Activated CD4-positive, alpha-beta memory T cell treated with anti-CD3 and anti-CD28 coated beads, Interleukin-2, amount 10 ng/mL, durations not matched to agents 7 days and 5 days (primary cell): ENCODE results near the gene MTA2. TPM values are rescaled to one million over a fixed set of nuclear protein-coding genes. Genes with fewer than 3 reads are reported as not detected.
"Not testable (repeated sequence)": the region's sequence is repeated elsewhere in the genome, so short reads cannot be mapped to it uniquely, and the experiment has no call there.

ENCODE experiments used
- CTCF ChIA-PET: fragments of 350-600 bp; sonication (Branson Sonifier 250); formaldehyde crosslinking; loops from one replicate; lab custom pipeline; 2021; ENCODE audit warnings: antibody characterized with exemption, inconsistent platforms; lab: Charles Lee
- POLR2A ChIA-PET: fragments of 350-600 bp; sonication (Branson Sonifier 250); formaldehyde crosslinking; loops from one replicate; lab custom pipeline; 2021; ENCODE audit warnings: antibody characterized with exemption; lab: Charles Lee
- DNase-seq: peaks from one replicate; pipeline ENCODE4 v3.0.0-alpha.2; 2020
- H3K27ac Mint-ChIP-seq: one replicate; pipeline ENCODE4 v1.8.0; 2021; ENCODE audit warnings: mild to moderate bottlenecking, mixed read lengths
- H3K27me3 Mint-ChIP-seq: one replicate; pipeline ENCODE4 v1.8.0; 2021; ENCODE audit warnings: mixed read lengths
- H3K36me3 Mint-ChIP-seq: one replicate; pipeline ENCODE4 v1.8.0; 2021; ENCODE audit warnings: low read depth, mixed read lengths
- H3K4me1 Mint-ChIP-seq: one replicate; pipeline ENCODE4 v1.8.0; 2021; ENCODE audit warnings: mixed read lengths
- H3K4me3 Mint-ChIP-seq: one replicate; pipeline ENCODE4 v1.8.0; 2021; ENCODE audit warnings: mild to moderate bottlenecking, mixed read lengths
- H3K9me3 Mint-ChIP-seq: one replicate; pipeline ENCODE4 v1.8.0; 2021; ENCODE audit warnings: mixed read lengths
- total RNA-seq, 2 experiments: library from RNA; stranded (reverse); gene quantifications; one replicate each; pipeline ENCODE4 v1.2.3, GENCODE V29; 2021

The MTA2 gene
- total RNA-seq, 2 experiments from 2014 or later: 226 TPM

GRCh38 chr11:62632492-62632891 lies 30.8 kb upstream of the MTA2 start:
- H3K27me3 Mint-ChIP-seq: no peaks in the 10 kb centered on the region
- peaks cover 21% of the 10 kb centered on the region for H3K4me1 Mint-ChIP-seq
- H3K9me3 Mint-ChIP-seq: no peaks in the 10 kb centered on the region
- POLR2A ChIA-PET: interaction anchor here (1.2 to 4.2 kb wide), 5 partner anchors 9 to 41 kb away, joined by 3 to 15 read pairs (median 4); partner anchors contain the start of genes B3GAT3, C11orf98, CSKMT and INTS5
- H3K36me3 Mint-ChIP-seq: peaks cover 78% of the 10 kb centered on the region
- H3K4me3 Mint-ChIP-seq: no peak overlapping the region
- no peak overlapping the region for H3K27ac Mint-ChIP-seq
- CTCF ChIA-PET: no interaction called here
- DNase-seq: no peak

GRCh38 chr11:62627713-62628112 lies 26.0 kb upstream of the MTA2 start:
- Mint-ChIP-seq H3K36me3 (peaks cover 69% of the 10 kb centered on the region), H3K27me3 (no peaks in the 10 kb centered on the region), H3K4me3 (no peak overlapping the region), H3K9me3 (no peaks in the 10 kb centered on the region), H3K4me1 (no peaks in the 10 kb centered on the region), H3K27ac (no peak overlapping the region)
- POLR2A ChIA-PET: interaction anchor here (1.6 kb wide), 1 partner anchor 18 kb away, joined by 8 read pairs; the partner anchor contains the start of gene GANAB
- DNase-seq: no peak
- CTCF ChIA-PET: interaction anchor here (0.5 to 3.0 kb wide), 4 partner anchors 14 to 252 kb away, joined by 3 to 12 read pairs (median 4); partner anchors contain the start of gene EEF1G

DNA sequence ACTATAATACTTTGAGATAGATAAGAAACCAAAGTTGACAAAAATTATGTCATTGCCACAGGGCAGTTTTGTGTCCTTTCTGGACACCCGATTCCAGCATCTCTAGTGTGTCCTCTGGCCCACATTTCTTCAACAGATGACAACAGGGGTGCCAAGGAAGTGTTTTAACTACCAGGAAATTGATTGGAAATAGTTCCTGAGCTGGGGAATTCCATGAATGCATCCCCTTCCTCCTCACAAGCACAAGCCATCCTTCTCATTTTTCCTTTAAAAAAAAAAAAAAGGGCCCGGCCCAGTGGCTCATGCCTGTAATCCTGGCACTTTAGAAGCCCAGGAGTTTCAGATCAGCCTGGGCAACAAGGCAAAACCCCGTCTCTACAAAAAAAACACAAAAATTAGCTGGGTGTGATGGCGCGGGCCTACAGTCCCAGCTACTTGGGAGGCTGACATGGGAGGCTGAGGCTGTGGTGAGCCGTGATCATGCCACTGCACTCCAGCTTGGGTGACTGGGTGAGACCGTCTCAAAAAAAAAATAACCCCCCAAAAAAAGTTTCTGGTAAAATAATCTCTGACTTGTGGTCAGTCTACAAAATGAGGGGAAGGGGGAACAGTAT lies 20.9 kb upstream of the MTA2 start:
- DNase-seq: no peak
- no peaks in the 10 kb centered on the region for H3K27me3 Mint-ChIP-seq
- peaks cover 45% of the 10 kb centered on the region for H3K36me3 Mint-ChIP-seq
- POLR2A ChIA-PET: interaction anchor here (0.9 to 5.4 kb wide), 23 partner anchors 10 to 654 kb away, joined by 3 to 70 read pairs (median 11); partner anchors contain the start of genes C11orf98, CSKMT, EEF1G and EML3
- H3K9me3 Mint-ChIP-seq: no peaks in the 10 kb centered on the region
- H3K4me3 Mint-ChIP-seq: peak overlapping the region; percentile 87
- peaks cover 28% of the 10 kb centered on the region for H3K4me1 Mint-ChIP-seq
- CTCF ChIA-PET: interaction anchor here (0.6 to 2.5 kb wide), 9 partner anchors 11 to 198 kb away, joined by 3 to 16 read pairs (median 4); partner anchors contain the start of genes EML3 and ROM1
- H3K27ac Mint-ChIP-seq: peak overlapping the region; percentile 98

DNA sequence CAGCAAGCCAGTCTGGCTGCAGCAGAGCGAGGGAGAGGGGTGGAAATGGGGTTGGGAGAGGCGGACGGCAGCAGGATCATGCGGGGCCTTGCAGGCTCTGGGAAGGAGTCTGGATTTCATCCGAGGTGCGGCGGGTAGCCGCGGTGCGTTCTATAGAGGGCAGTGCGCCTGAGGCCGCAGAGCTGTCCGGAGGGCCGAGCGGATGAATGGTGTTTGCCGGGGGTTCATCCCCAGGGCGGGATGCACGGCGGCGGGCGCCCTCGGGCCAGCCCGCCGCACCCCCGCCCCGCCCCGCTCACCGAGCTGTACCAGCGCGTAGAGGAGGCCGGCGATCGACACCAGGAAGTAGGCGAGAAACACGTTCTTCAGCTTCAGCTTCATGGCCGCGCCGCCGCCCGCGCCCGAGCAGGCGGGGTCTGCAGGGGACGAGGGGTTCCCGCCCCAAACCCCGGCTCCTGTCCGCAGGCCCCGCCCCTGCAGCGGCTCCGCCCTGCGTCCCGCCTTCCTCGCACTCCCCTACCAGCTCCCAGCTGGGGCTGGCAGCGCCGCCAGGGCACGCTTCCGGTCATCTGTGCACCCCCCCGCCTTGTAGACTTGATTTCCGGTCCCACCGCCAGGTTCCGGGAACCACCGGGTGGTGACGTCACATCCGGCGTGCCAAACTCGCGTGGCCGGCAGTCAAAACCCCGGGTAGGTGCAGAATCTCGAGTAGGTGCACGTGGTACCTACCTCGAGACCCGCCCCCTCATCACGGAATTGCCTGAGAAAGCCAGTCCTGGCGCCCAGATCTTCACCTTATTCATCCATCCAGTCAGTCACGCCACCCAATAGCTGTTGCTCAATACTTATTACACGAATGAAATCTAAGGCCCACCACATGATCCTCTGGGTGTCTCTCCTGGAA lies 20.2 kb upstream of the MTA2 start, which contains the start of gene B3GAT3:
TSS of gene B3GAT3 (minus strand) at position 420 of the 904 bp plus-strand sequence. CDS start at position 381, 39 bp downstream.
- Mint-ChIP-seq H3K4me1 (peaks cover 29% of the 10 kb centered on the region), H3K27me3 (no peaks in the 10 kb centered on the region), H3K36me3 (peaks cover 43% of the 10 kb centered on the region), H3K4me3 (peak within 1 kb of the TSS; percentile 87), H3K9me3 (no peaks in the 10 kb centered on the region), H3K27ac (peak within 1 kb of the TSS; percentile 98)
- ChIA-PET CTCF (interaction anchor here (0.6 to 3.2 kb wide), 14 partner anchors 10 to 197 kb away, joined by 3 to 16 read pairs (median 4); partner anchors contain the start of genes C11orf98, CSKMT, EML3 and LBHD1), POLR2A (interaction anchor here (0.9 to 5.4 kb wide), 29 partner anchors 10 to 653 kb away, joined by 3 to 70 read pairs (median 10); partner anchors contain the start of genes C11orf98, CSKMT, EEF1G and EML3)
- peak; percentile 97 for DNase-seq

GRCh38 chr11:62621027-62621566 lies 19.4 kb upstream of the MTA2 start:
- Mint-ChIP-seq H3K27me3 (no peaks in the 10 kb centered on the region), H3K36me3 (peaks cover 41% of the 10 kb centered on the region), H3K4me1 (peaks cover 33% of the 10 kb centered on the region), H3K4me3 (peak overlapping the region; percentile 87), H3K27ac (peak overlapping the region; percentile 92), H3K9me3 (no peaks in the 10 kb centered on the region)
- CTCF ChIA-PET: interaction anchor here (0.6 to 3.2 kb wide), 13 partner anchors 9 to 196 kb away, joined by 3 to 16 read pairs (median 5); partner anchors contain the start of genes C11orf98, CSKMT, EML3 and LBHD1
- DNase-seq: no peak
- POLR2A ChIA-PET: interaction anchor here (0.7 to 5.4 kb wide), 28 partner anchors 8 to 653 kb away, joined by 3 to 70 read pairs (median 10); partner anchors contain the start of genes C11orf98, CSKMT, EEF1G and EML3

DNA sequence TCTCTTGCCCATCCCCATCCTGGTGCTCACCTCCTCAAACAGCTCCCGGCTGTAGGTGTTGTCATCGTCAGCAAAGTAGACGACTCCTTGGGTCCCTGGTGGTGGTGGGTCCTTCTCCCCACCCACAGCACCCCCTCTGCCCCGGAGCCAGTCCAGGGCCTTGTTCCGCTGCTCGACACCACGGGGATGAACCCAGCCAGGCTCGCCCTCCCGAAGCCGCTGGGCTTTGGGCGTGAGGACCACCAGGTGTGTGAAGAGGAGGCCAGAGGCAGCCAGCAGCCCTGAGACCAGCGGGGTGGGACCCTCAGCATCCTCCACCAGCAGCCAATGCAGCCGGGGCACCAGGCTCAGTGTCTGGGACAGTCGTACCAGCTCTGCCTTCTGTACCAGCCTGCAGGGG lies 15.3 kb upstream of the MTA2 start:
- CTCF ChIA-PET, H3K9me3 Mint-ChIP-seq, H3K27ac Mint-ChIP-seq, DNase-seq, H3K4me3 Mint-ChIP-seq, H3K27me3 Mint-ChIP-seq: not testable (repeated sequence)
- Mint-ChIP-seq H3K36me3 (peaks cover 34% of the 10 kb centered on the region), H3K4me1 (peaks cover 53% of the 10 kb centered on the region)
- POLR2A ChIA-PET: interaction anchor here (0.9 kb wide), 1 partner anchor 36 kb away, joined by 3 read pairs; the partner anchor contains the start of gene INTS5

DNA sequence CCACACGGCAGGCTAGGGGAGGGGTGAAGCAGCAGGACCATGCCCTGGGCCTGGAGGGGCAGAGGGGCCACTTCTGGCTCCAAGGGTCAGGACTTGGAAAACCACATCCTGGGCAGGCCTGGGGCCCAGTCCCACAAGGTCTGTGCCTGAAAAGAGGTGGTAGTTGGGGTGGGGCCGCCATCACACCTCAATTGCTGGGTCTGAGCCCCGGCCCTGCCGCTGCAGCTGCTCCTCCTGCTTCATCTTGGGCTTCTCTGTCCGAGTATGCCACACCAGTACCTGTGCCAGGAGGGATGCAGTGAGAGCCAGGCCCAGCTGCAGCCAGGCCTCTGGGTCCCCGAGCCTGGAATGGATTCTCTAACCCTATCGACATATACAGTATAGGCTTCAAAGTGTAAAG lies 13.9 kb upstream of the MTA2 start:
- no peak overlapping the region for H3K4me3 Mint-ChIP-seq
- peaks cover 53% of the 10 kb centered on the region for H3K4me1 Mint-ChIP-seq
- H3K36me3 Mint-ChIP-seq: peaks cover 31% of the 10 kb centered on the region
- H3K27ac Mint-ChIP-seq: peak overlapping the region; percentile 16
- ChIA-PET POLR2A (interaction anchor here (1.1 to 1.3 kb wide), 2 partner anchors 24 to 49 kb away, joined by 4 to 5 read pairs; partner anchors contain the start of genes C11orf98, CSKMT and TUT1), CTCF (no interaction called here)
- H3K27me3 Mint-ChIP-seq: no peaks in the 10 kb centered on the region
- no peaks in the 10 kb centered on the region for H3K9me3 Mint-ChIP-seq
- no peak for DNase-seq

GRCh38 chr11:62614275-62614674 lies 12.6 kb upstream of the MTA2 start:
- ChIA-PET POLR2A (interaction anchor here (1.0 to 6.7 kb wide), 5 partner anchors 13 to 57 kb away, joined by 3 to 84 read pairs (median 41); partner anchors contain the start of genes C11orf98, CSKMT, INTS5 and LBHD1), CTCF (interaction anchor here (1.4 kb wide), 1 partner anchor 51 kb away, joined by 3 read pairs; the partner anchor contains the start of genes C11orf98 and CSKMT)
- peak overlapping the region; percentile 69 for H3K27ac Mint-ChIP-seq
- no peak overlapping the region for H3K4me3 Mint-ChIP-seq
- no peaks in the 10 kb centered on the region for H3K9me3 Mint-ChIP-seq
- peaks cover 36% of the 10 kb centered on the region for H3K36me3 Mint-ChIP-seq
- H3K27me3 Mint-ChIP-seq: no peaks in the 10 kb centered on the region
- DNase-seq: peak; percentile 43
- peaks cover 56% of the 10 kb centered on the region for H3K4me1 Mint-ChIP-seq

DNA sequence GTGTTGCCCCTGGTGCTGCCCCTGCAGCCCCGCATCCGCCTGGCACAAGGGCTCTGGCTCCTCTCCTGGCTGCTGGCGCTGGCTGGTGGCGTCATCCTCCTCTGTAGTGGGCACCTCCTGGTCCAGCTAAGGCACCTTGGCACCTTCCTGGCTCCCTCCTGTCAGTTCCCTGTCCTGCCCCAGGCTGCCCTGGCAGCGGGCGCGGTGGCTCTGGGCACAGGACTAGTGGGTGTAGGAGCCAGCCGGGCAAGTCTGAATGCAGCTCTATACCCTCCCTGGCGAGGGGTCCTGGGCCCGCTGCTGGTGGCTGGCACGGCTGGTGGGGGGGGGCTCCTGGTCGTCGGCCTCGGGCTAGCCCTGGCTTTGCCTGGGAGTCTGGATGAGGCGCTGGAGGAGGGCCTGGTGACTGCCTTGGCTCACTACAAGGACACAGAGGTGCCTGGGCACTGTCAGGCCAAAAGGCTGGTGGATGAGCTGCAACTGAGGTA lies 11.7 kb upstream of the MTA2 start:
- peaks cover 60% of the 10 kb centered on the region for H3K4me1 Mint-ChIP-seq

DNA sequence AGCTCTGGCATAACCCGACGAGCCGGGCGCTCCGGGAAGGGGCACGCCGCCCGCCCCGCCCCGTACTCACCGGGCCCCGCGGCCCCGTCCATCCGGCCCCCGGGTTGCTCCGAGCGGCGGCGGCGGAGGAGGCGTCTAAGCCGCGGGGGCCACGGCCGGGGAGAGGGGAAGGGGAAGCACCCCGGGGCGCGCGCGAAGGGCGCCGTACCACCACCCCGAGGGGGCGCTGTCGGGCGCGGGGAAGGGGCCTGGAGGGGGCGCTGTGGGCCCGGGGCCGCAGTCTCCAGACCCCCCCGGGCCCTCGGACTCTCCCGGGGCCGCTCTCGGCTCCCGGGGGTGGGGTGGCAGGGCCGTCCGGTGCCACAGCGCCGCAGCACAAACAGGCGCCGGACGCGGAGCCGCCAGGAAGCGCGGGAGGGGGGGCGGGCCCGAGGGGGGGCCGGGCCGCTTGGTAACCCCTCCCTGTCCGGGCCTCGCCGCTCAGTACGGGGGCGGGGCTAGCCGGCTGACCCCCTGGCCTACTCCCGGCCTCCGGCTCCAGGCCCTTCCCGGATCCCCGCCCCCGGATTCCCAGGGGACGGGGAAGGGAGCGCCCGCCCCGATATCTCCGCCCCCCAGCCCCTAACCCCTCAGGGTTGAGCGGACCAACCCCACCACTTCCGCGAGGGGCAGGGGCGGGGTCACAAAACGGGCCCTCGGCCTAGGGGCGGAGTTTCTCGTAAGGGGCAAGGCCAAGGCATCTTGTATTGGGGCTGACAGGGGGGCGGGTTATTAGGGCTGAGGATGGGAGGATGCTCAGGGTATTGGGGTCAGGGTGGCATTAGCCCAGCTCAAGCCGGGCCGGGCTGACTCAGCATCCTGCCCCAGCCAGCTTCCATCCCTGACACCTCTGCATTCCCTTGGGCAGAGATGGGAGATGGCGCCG lies 11.0 kb upstream of the MTA2 start, which contains the start of the genes EML3 and ROM1:
TSS of gene EML3 (minus strand) at position 410 of the 925 bp plus-strand sequence. CDS start at position 92, 318 bp downstream.
TSS of gene ROM1 (plus strand) at position 892 of the 925 bp plus-strand sequence. CDS start at position 917, 25 bp downstream.
- Mint-ChIP-seq H3K27ac (peak within 1 kb of the TSS; percentile 93), H3K9me3 (no peaks in the 10 kb centered on the region), H3K4me3 (peak within 1 kb of the TSS; percentile 97), H3K4me1 (peaks cover 65% of the 10 kb centered on the region), H3K36me3 (peaks cover 45% of the 10 kb centered on the region), H3K27me3 (no peaks in the 10 kb centered on the region)
- POLR2A ChIA-PET: interaction anchor here (1.0 to 6.7 kb wide), 23 partner anchors 9 to 229 kb away, joined by 3 to 84 read pairs (median 5); partner anchors contain the start of genes B3GAT3, C11orf98, CSKMT and GANAB
- CTCF ChIA-PET: interaction anchor here (0.6 to 2.6 kb wide), 20 partner anchors 9 to 229 kb away, joined by 3 to 28 read pairs (median 3); partner anchors contain the start of genes B3GAT3, BSCL2, C11orf98 and CSKMT
- peak; percentile 91 for DNase-seq

More for the DNA sequence above, 11.7 kb upstream of the MTA2 start:
- Mint-ChIP-seq H3K27ac (peak overlapping the region; percentile 80), H3K27me3 (no peaks in the 10 kb centered on the region), H3K9me3 (no peaks in the 10 kb centered on the region), H3K4me3 (peak overlapping the region; percentile 10), H3K36me3 (peaks cover 39% of the 10 kb centered on the region)
- ChIA-PET POLR2A (interaction anchor here (0.9 to 6.7 kb wide), 11 partner anchors 8 to 242 kb away, joined by 3 to 84 read pairs (median 6); partner anchors contain the start of genes B3GAT3, C11orf98, CSKMT and INTS5), CTCF (interaction anchor here (0.6 to 1.5 kb wide), 4 partner anchors 14 to 174 kb away, joined by 3 to 4 read pairs (median 3); partner anchors contain the start of genes C11orf98 and CSKMT)
- no peak for DNase-seq
